Measurements from ENCODE around the gene MAGI1.

DNA sequence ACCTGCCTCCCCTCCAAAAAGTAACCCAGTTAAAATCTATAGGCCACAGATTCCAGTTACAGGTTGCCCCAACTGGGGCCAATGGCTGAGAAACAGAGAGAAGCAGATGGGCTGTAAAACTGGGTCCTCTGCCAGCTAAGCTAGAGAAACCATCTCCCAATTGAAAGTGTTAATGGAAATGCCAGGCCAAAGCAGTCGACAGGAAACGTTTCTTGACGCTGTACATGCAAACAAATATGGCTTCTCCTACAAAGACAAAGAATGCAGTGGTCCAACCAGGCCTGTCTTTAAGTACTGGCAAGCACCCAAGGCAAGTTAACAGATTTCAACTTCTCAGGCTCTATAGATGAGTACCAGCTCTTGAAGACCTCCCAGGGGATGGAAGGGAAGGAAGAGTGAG, 71.3 kb downstream of the MAGI1 start:
- TF ChIP-seq, protein P1, sequence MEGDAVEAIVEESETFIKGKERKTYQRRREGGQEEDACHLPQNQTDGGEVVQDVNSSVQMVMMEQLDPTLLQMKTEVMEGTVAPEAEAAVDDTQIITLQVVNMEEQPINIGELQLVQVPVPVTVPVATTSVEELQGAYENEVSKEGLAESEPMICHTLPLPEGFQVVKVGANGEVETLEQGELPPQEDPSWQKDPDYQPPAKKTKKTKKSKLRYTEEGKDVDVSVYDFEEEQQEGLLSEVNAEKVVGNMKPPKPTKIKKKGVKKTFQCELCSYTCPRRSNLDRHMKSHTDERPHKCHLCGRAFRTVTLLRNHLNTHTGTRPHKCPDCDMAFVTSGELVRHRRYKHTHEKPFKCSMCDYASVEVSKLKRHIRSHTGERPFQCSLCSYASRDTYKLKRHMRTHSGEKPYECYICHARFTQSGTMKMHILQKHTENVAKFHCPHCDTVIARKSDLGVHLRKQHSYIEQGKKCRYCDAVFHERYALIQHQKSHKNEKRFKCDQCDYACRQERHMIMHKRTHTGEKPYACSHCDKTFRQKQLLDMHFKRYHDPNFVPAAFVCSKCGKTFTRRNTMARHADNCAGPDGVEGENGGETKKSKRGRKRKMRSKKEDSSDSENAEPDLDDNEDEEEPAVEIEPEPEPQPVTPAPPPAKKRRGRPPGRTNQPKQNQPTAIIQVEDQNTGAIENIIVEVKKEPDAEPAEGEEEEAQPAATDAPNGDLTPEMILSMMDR (IDR thresholded peaks at IDR 0.05 in 8 of 11, conservative IDR thresholded peaks at IDR 0.05 in 3 of 11) = no peak
- no peak for TF ChIP-seq POLR2A (IDR thresholded peaks at IDR 0.05)
